GM19438 (cell line): Measurements from ENCODE around the gene SPAG9.
"Not testable (repeated sequence)": the region's sequence is repeated elsewhere in the genome, so short reads cannot be mapped to it uniquely, and the experiment has no call there.

Experiments used
- ATAC-seq: cut with Tn5 transposase; IDR thresholded peaks from one replicate; pipeline ENCODE4 v1.9.1; 2021; ENCODE audit warnings: low read depth; ENCODE audit not compliant: unreplicated experiment

The SPAG9 gene

GRCh38 chr17:51135956-51136355 is 15.3 kb upstream of the SPAG9 start:
- ATAC-seq = no peak

- ATAC-seq = no peak
These were observed 12.7 kb upstream of the SPAG9 start for GRCh38 chr17:51133365-51133764.

GRCh38 chr17:51132964-51133319 is 12.3 kb upstream of the SPAG9 start:
- ATAC-seq = no peak

GRCh38 chr17:51128076-51128475 is 7.4 kb upstream of the SPAG9 start:
- ATAC-seq = no peak

- no peak for ATAC-seq
These were observed 4.2 kb upstream of the SPAG9 start for GRCh38 chr17:51124640-51125503.

- not testable (repeated sequence) for ATAC-seq
These were observed 1.9 kb upstream of the SPAG9 start for GRCh38 chr17:51122473-51123115.

GRCh38 chr17:51121620-51122472 is 1.2 kb upstream of the SPAG9 start:
- ATAC-seq = no peak

GRCh38 chr17:51120357-51120738 is 320 bp downstream of the SPAG9 start:
- ATAC-seq = peak; percentile 37

GRCh38 chr17:51119415-51120356 is 982 bp downstream of the SPAG9 start:
- ATAC-seq = peak; percentile 33

- no peak for ATAC-seq
These were observed 2.1 kb downstream of the SPAG9 start for GRCh38 chr17:51118330-51119195.

GRCh38 chr17:51115179-51115578 is 5.5 kb downstream of the SPAG9 start:
- no peak for ATAC-seq

- not testable (repeated sequence) for ATAC-seq
These were observed 8.1 kb downstream of the SPAG9 start for GRCh38 chr17:51112303-51113222.

- ATAC-seq = no peak
These were observed 12.9 kb downstream of the SPAG9 start for GRCh38 chr17:51107778-51108177.

- no peak for ATAC-seq
These were observed 17.2 kb downstream of the SPAG9 start for GRCh38 chr17:51103451-51103850.

- no peak for ATAC-seq
These were observed 17.6 kb downstream of the SPAG9 start for GRCh38 chr17:51103050-51103449.

- no peak for ATAC-seq
These were observed 22.8 kb downstream of the SPAG9 start for GRCh38 chr17:51097708-51098446.

- ATAC-seq = no peak
These were observed 29.0 kb downstream of the SPAG9 start for GRCh38 chr17:51091635-51092034.
